Esophagus squamous epithelium (tissue), 5 donors: ENCODE measurements around the gene TMEM132E. TPM values are rescaled to one million over a fixed set of nuclear protein-coding genes. Genes with fewer than 3 reads are reported as not detected.

Source experiments
- DNase-seq: peaks from one replicate; lab custom pipeline; 2025; lab: John Stamatoyannopoulos, UW
- H3K27ac ChIP-seq, 4 donors: fragments of 200-600 bp; sonication (generic); one replicate each; pipeline ENCODE4 v1.5.1; 2016 to 2019; ENCODE audit warnings: mild to moderate bottlenecking in 1 of 4
- H3K27me3 ChIP-seq, 4 donors: fragments of 200-600 bp; sonication (generic); 1 replicate in 3 of 4; 2 replicates in 1 of 4; pipeline versions ENCODE4 v1.5.1 to v1.6.0; 2017 to 2021; ENCODE audit warnings: antibody characterized with exemption in 1 of 4
- H3K36me3 ChIP-seq, 3 donors: fragments of 200-600 bp; sonication (generic); one replicate each; pipeline ENCODE4 v1.5.1; 2016 to 2019
- H3K4me1 ChIP-seq, 3 donors: fragments of 200-600 bp; sonication (generic); one replicate each; pipeline ENCODE4 v1.5.1; 2017 to 2019
- H3K4me3 ChIP-seq, 4 donors: fragments of 200-600 bp; sonication (generic); 1 replicate in 3 of 4; 2 replicates in 1 of 4; pipeline ENCODE4 v1.5.1; 2016 to 2019; ENCODE audit warnings: mild to moderate bottlenecking in 2 of 4, moderate library complexity in 1 of 4
- H3K9me3 ChIP-seq, 3 donors: fragments of 200-600 bp; sonication (generic); one replicate each; pipeline ENCODE4 v1.5.1; 2016 to 2019
- CTCF ChIP-seq, 6 experiments: fragments of 450-650 bp in 4 of 6; fragments of 200-600 bp in 2 of 6; sonication (generic) in 2 of 6; IDR thresholded peaks; one replicate each; pipeline ENCODE4 v1.5.1; 2016 to 2019; ENCODE audit warnings: antibody characterized with exemption in 6 of 6, mild to moderate bottlenecking in 4 of 6, moderate library complexity in 4 of 6
- POLR2A ChIP-seq, 4 donors: fragments of 450-650 bp; IDR thresholded peaks; one replicate each; pipeline ENCODE4 v1.6.1; 2017; ENCODE audit warnings: antibody characterized with exemption in 4 of 4, mild to moderate bottlenecking in 4 of 4, moderate library complexity in 3 of 4
- WGBS, 2 donors: methylation state at CpG; one replicate each; pipeline ENCODE4 v1.1.5; 2018; 5-methylcytosine and 5-hydroxymethylcytosine counted together
- intact Hi-C: fragments of 100-400 bp; cut with DNase I; formaldehyde crosslinking; loops from one replicate; pipeline ENCODE4 v1.15.0; 2022
- total RNA-seq, 4 donors: library from RNA; depleted of rRNA; stranded (reverse); fragments of >200 nt; gene quantifications; one replicate each; pipeline ENCODE4 v1.1.0, GENCODE V29; 2016
- donor health status: DM: yes; HTN: yes; CAD: no.

TMEM132E gene
- total RNA-seq, 4 donors from 2014 or later, result 0.19 TPM; not detected in 3

DNA sequence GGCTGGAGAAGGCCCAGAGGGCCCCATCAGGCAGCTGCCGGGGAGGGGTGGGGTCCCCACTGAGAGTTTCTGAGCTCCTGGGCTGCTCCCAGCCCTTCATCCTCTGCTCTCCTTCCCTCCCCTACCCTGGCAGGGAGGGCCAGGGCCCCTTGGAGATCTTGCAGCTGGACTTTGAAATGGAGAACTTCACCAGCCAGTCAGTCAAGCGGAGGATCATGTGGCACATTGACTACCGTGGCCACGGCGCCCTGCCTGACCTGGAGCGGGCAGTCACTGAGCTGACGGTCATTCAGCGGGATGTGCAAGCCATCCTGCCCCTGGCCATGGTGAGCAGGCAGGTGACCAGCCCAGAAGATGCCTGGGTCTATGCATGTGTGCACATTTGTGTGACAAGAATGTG lies 49.5 kb downstream of the TMEM132E start:
- peaks cover 8 to 98% (median 10%) of the 10 kb centered on the region in 4 donors for H3K27me3 ChIP-seq
- intact Hi-C loops, result no loop called here

GRCh38 chr17:34633351-34633750 lies 54.0 kb downstream of the TMEM132E start:
- TF ChIP-seq POLR2A (IDR thresholded peaks at IDR 0.05) (no peak), CTCF (IDR thresholded peaks at IDR 0.05) (no peak)
- H3K9me3 ChIP-seq, result no peaks in the 10 kb centered on the region
- WGBS, 2 donors, result 16 to 39% methylated on average over 4 of the region's 4 CpGs
- H3K27ac ChIP-seq, result no peak overlapping the region
- no peaks in the 10 kb centered on the region for H3K36me3 ChIP-seq
- H3K4me3 ChIP-seq, result no peak overlapping the region
- H3K27me3 ChIP-seq, result peaks cover 0 to 95% (median 0%) of the 10 kb centered on the region in 4 donors
- intact Hi-C loops, result loop anchor here (10.0 kb wide), 1 partner anchor 209 kb away; no protein-coding TSS in a partner anchor
- DNase-seq, result no peak
- peaks cover 5 to 11% (median 7%) of the 10 kb centered on the region in 3 donors for H3K4me1 ChIP-seq

More for the DNA sequence above, 49.5 kb downstream of the TMEM132E start:
- DNase-seq, result no peak
- no peak for TF ChIP-seq CTCF (IDR thresholded peaks at IDR 0.05)
- TF ChIP-seq POLR2A (IDR thresholded peaks at IDR 0.05), result no peak
- WGBS, 2 donors, result 89% methylated on average over 4 of the region's 8 CpGs; no CpG with 5 or more reads in 1 of the 2 donors
- H3K36me3 ChIP-seq, result no peaks in the 10 kb centered on the region
- H3K9me3 ChIP-seq, result no peaks in the 10 kb centered on the region
- H3K4me3 ChIP-seq, result no peak overlapping the region
- H3K27ac ChIP-seq, result no peak overlapping the region
- H3K4me1 ChIP-seq, result peaks cover 0 to 9% (median 0%) of the 10 kb centered on the region in 3 donors

- Histone ChIP-seq H3K4me1 (peaks cover 5 to 13% (median 7%) of the 10 kb centered on the region in 3 donors), H3K27ac (no peak overlapping the region), H3K9me3 (no peaks in the 10 kb centered on the region), H3K4me3 (no peak overlapping the region), H3K36me3 (no peaks in the 10 kb centered on the region), H3K27me3 (peaks cover 0 to 95% (median 0%) of the 10 kb centered on the region in 4 donors)
- intact Hi-C loops, result loop anchor here (10.0 kb wide), 1 partner anchor 209 kb away; no protein-coding TSS in a partner anchor
- TF ChIP-seq CTCF (IDR thresholded peaks at IDR 0.05), result no peak
- TF ChIP-seq POLR2A (IDR thresholded peaks at IDR 0.05), result no peak
- no peak for DNase-seq
- WGBS, 2 donors, result 81 to 94% methylated on average over 3 of the region's 3 CpGs
These were observed 54.4 kb downstream of the TMEM132E start for GRCh38 chr17:34633760-34634159.

GRCh38 chr17:34634551-34635160 lies 55.3 kb downstream of the TMEM132E start:
- TF ChIP-seq CTCF (IDR thresholded peaks at IDR 0.05) (no peak), POLR2A (IDR thresholded peaks at IDR 0.05) (no peak)
- 83 to 87% methylated on average over 8 to 12 of the region's 15 CpGs for WGBS, 2 donors
- no peaks in the 10 kb centered on the region for H3K9me3 ChIP-seq
- H3K36me3 ChIP-seq, result no peaks in the 10 kb centered on the region
- H3K27ac ChIP-seq, result no peak overlapping the region
- intact Hi-C loops, result loop anchor here (10.0 kb wide), 1 partner anchor 210 kb away; no protein-coding TSS in a partner anchor
- no peak for DNase-seq
- peaks cover 0 to 95% (median 0%) of the 10 kb centered on the region in 4 donors for H3K27me3 ChIP-seq
- H3K4me3 ChIP-seq, result no peak overlapping the region
- peaks cover 5 to 13% (median 7%) of the 10 kb centered on the region in 3 donors for H3K4me1 ChIP-seq

DNA sequence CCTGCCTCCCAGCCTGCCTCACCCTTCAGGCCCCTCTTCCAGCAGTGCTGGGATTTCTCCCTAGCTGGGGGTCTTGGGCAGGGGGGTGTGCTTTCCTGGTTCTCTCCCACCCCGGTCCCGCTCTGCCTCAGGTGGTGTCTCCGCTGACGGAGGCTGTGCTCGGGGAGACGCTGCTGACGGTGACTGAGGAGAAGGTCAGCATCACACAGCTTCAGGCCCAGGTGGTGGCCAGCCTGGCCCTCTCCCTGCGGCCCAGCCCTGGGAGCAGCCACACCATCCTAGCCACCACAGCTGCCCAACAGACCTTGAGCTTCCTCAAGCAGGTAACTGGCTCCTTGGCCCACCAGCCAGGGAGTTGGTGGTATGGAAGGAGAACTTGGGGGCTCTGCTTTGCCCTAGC lies 56.5 kb downstream of the TMEM132E start:
- no peak for DNase-seq
- WGBS, 2 donors, result 84 to 90% methylated on average over 2 to 6 of the region's 8 CpGs
- Histone ChIP-seq H3K27ac (no peak overlapping the region), H3K9me3 (no peaks in the 10 kb centered on the region), H3K4me1 (peaks cover 5 to 13% (median 7%) of the 10 kb centered on the region in 3 donors), H3K27me3 (peaks cover 0 to 94% (median 0%) of the 10 kb centered on the region in 4 donors), H3K4me3 (no peak overlapping the region), H3K36me3 (no peaks in the 10 kb centered on the region)
- intact Hi-C loops, result loop anchor here (10.0 kb wide), 1 partner anchor 211 kb away; no protein-coding TSS in a partner anchor
- TF ChIP-seq POLR2A (IDR thresholded peaks at IDR 0.05) (no peak), CTCF (IDR thresholded peaks at IDR 0.05) (no peak)
